22Rv1 (cell line): ENCODE measurements around the gene NDP.
"Not testable (repeated sequence)": the region's sequence is repeated elsewhere in the genome, so short reads cannot be mapped to it uniquely, and the experiment has no call there.

Experiments used
- H3K27ac ChIP-seq: fragments of 450-650 bp; 2 replicates; pipeline ENCODE4 v1.5.1; 2017
- CTCF ChIP-seq: fragments of 450-650 bp; IDR thresholded peaks from 2 replicates; pipeline ENCODE4 v1.5.1; 2017; ENCODE audit warnings: mild to moderate bottlenecking
- ZFX ChIP-seq: fragments of 450-650 bp; IDR thresholded peaks from 2 replicates; pipeline ENCODE4 v1.6.1; 2017; ENCODE audit warnings: antibody characterized with exemption, borderline replicate concordance

NDP gene

GRCh38 chrX:43961699-43962098, 11.5 kb downstream of the NDP start:
- H3K27ac ChIP-seq, result no peak overlapping the region
- TF ChIP-seq ZFX, result no peak
- peak; percentile 41; the same call in 1 of the 2 replicates for TF ChIP-seq CTCF

GRCh38 chrX:43958529-43958928, 14.7 kb downstream of the NDP start:
- peak; percentile 72 for TF ChIP-seq CTCF
- TF ChIP-seq ZFX, result no peak
- no peak overlapping the region for H3K27ac ChIP-seq

- no peak for TF ChIP-seq ZFX
- no peak for TF ChIP-seq CTCF
- H3K27ac ChIP-seq, result no peak overlapping the region
Observed at GRCh38 chrX:43956034-43956433, 17.2 kb downstream of the NDP start.

GRCh38 chrX:43953218-43953617, 20.0 kb downstream of the NDP start:
- TF ChIP-seq CTCF (no peak), ZFX (no peak)
- no peak overlapping the region for H3K27ac ChIP-seq

GRCh38 chrX:43949669-43950068, 23.5 kb downstream of the NDP start:
- no peak for TF ChIP-seq ZFX
- peak; percentile 79 for TF ChIP-seq CTCF
- H3K27ac ChIP-seq, result no peak overlapping the region

- no peak overlapping the region for H3K27ac ChIP-seq
- TF ChIP-seq CTCF (no peak), ZFX (no peak)
Observed at GRCh38 chrX:43940816-43941474, 32.2 kb downstream of the NDP start.

- TF ChIP-seq ZFX, result no peak
- TF ChIP-seq CTCF, result no peak
Observed at GRCh38 chrX:43939187-43939926, 33.8 kb downstream of the NDP start.

GRCh38 chrX:43922032-43922431, 51.2 kb downstream of the NDP start:
- H3K27ac ChIP-seq, result not testable (repeated sequence)

More at GRCh38 chrX:43939187-43939926, 33.8 kb downstream of the NDP start:
- H3K27ac ChIP-seq, result no peak overlapping the region

GRCh38 chrX:43910772-43911171, 62.4 kb downstream of the NDP start:
- not testable (repeated sequence) for H3K27ac ChIP-seq
